ENCODE data around the gene GASK1B. TPM values are rescaled to one million over a fixed set of nuclear protein-coding genes. Genes with fewer than 3 reads are reported as not detected.

Gene GASK1B
- total RNA-seq, 1 donor = 22.3 TPM

- DNase-seq (ENCODE audit: low read depth) = no peak
- no peak overlapping the region for H3K4me3 ChIP-seq (ENCODE audit: low read depth, low read length)
- no peak for TF ChIP-seq CTCF (IDR thresholded peaks at IDR 0.05; ENCODE audit: insufficient read depth, low read length)
Observed at GRCh38 chr4:158157412-158157811, 15.4 kb downstream of the GASK1B start.

GRCh38 chr4:158155656-158156356, 17.0 kb downstream of the GASK1B start:
- TF ChIP-seq CTCF (IDR thresholded peaks at IDR 0.05; ENCODE audit: insufficient read depth, low read length) = no peak
- no peak for DNase-seq (ENCODE audit: low read depth)
- H3K4me3 ChIP-seq (ENCODE audit: low read depth, low read length) = no peak overlapping the region

GRCh38 chr4:158147151-158147550, 25.7 kb downstream of the GASK1B start:
- TF ChIP-seq CTCF (IDR thresholded peaks at IDR 0.05; ENCODE audit: insufficient read depth, low read length) = no peak
- no peak for DNase-seq (ENCODE audit: low read depth)
- H3K4me3 ChIP-seq (ENCODE audit: low read depth, low read length) = no peak overlapping the region

- DNase-seq (ENCODE audit: low read depth) = no peak
- no peak overlapping the region for H3K4me3 ChIP-seq (ENCODE audit: low read depth, low read length)
- TF ChIP-seq CTCF (IDR thresholded peaks at IDR 0.05; ENCODE audit: insufficient read depth, low read length) = no peak
Observed at GRCh38 chr4:158146736-158147135, 26.1 kb downstream of the GASK1B start.

- H3K4me3 ChIP-seq (ENCODE audit: low read depth, low read length) = no peak overlapping the region
- no peak for TF ChIP-seq CTCF (IDR thresholded peaks at IDR 0.05; ENCODE audit: insufficient read depth, low read length)
- no peak for DNase-seq (ENCODE audit: low read depth)
Observed at GRCh38 chr4:158139086-158139485, 33.7 kb downstream of the GASK1B start.

- TF ChIP-seq CTCF (IDR thresholded peaks at IDR 0.05; ENCODE audit: insufficient read depth, low read length) = no peak
- no peak overlapping the region for H3K4me3 ChIP-seq (ENCODE audit: low read depth, low read length)
- no peak for DNase-seq (ENCODE audit: low read depth)
Observed at GRCh38 chr4:158134222-158134621, 38.6 kb downstream of the GASK1B start.

- DNase-seq (ENCODE audit: low read depth) = no peak
- TF ChIP-seq CTCF (IDR thresholded peaks at IDR 0.05; ENCODE audit: insufficient read depth, low read length) = no peak
- H3K4me3 ChIP-seq (ENCODE audit: low read depth, low read length) = no peak overlapping the region
Observed at GRCh38 chr4:158133551-158133950, 39.3 kb downstream of the GASK1B start.
